ENCODE measurements around the gene KAZN.

Gene KAZN

GRCh38 chr1:15034656-15035055 is 436.2 kb downstream of the KAZN start:
- H2BK12ac ChIP-seq (ENCODE audit: low read length) = no peak overlapping the region
- no peak overlapping the region for H2BK120ac ChIP-seq (ENCODE audit: insufficient read depth, low read length, poor library complexity)
- no peak overlapping the region for H2BK5ac ChIP-seq (ENCODE audit: low read depth, low read length, poor library complexity)
- H3K27ac ChIP-seq (ENCODE audit: low read depth, low read length) = no peak overlapping the region
- H3K4ac ChIP-seq (ENCODE audit: low read depth, low read length) = no peak overlapping the region
- peaks cover 13 to 26% of the 10 kb centered on the region in 2 experiments for H3K36me3 ChIP-seq (ENCODE audit: control insufficient read depth in 1 of 2, insufficient read depth in 2 of 2, low read length in 2 of 2)
- H3K4me2 ChIP-seq (ENCODE audit: low read length) = no peak overlapping the region
- no peak overlapping the region for H2AFZ ChIP-seq (ENCODE audit: insufficient read depth, low read length, poor library complexity)
- no peaks in the 10 kb centered on the region for H3K4me1 ChIP-seq (ENCODE audit: control insufficient read depth in 1 of 2, insufficient read depth in 2 of 2, low read length in 2 of 2)
- no peak overlapping the region for H3K18ac ChIP-seq (ENCODE audit: low read length)
- H3K27me3 ChIP-seq (ENCODE audit: insufficient read depth, low read length) = no peaks in the 10 kb centered on the region
- H3K9ac ChIP-seq (ENCODE audit: low read length) = no peak overlapping the region
- no peak overlapping the region for H3K14ac ChIP-seq (ENCODE audit: low read length)
- H3K79me1 ChIP-seq (ENCODE audit: low read length) = no peaks in the 10 kb centered on the region
- H3K79me2 ChIP-seq (ENCODE audit: control insufficient read depth, insufficient read depth, low read length, poor library complexity) = no peaks in the 10 kb centered on the region
- H3K9me3 ChIP-seq (ENCODE audit: insufficient read depth, low read depth, low read length) = no peaks in the 10 kb centered on the region
- no peak overlapping the region for H2AK5ac ChIP-seq (ENCODE audit: low read length)
- no peak overlapping the region for H3K23ac ChIP-seq (ENCODE audit: low read length)
- DNase-seq = no peak
- no peak overlapping the region for H4K12ac ChIP-seq (ENCODE audit: low read depth, low read length)
- no peak overlapping the region for H4K8ac ChIP-seq (ENCODE audit: low read depth, low read length)
- WGBS (ENCODE audit: extremely low coverage, insufficient coverage, insufficient read length) = no CpG with 5 or more reads among the region's 16 CpGs
- no peak overlapping the region for H4K91ac ChIP-seq (ENCODE audit: low read depth, low read length)
- no peak overlapping the region for H3K4me3 ChIP-seq (ENCODE audit: low read depth, low read length)

GRCh38 chr1:15035236-15035635 is 436.8 kb downstream of the KAZN start:
- Histone ChIP-seq H3K27ac (ENCODE audit: low read depth, low read length) (no peak overlapping the region), H2BK12ac (ENCODE audit: low read length) (no peak overlapping the region), H3K79me1 (ENCODE audit: low read length) (no peaks in the 10 kb centered on the region), H3K4me2 (ENCODE audit: low read length) (no peak overlapping the region), H2AK5ac (ENCODE audit: low read length) (no peak overlapping the region), H2AFZ (ENCODE audit: insufficient read depth, low read length, poor library complexity) (no peak overlapping the region), H4K12ac (ENCODE audit: low read depth, low read length) (no peak overlapping the region), H3K4me3 (ENCODE audit: low read depth, low read length) (no peak overlapping the region), H4K8ac (ENCODE audit: low read depth, low read length) (no peak overlapping the region), H2BK120ac (ENCODE audit: insufficient read depth, low read length, poor library complexity) (no peak overlapping the region), H3K79me2 (ENCODE audit: control insufficient read depth, insufficient read depth, low read length, poor library complexity) (no peaks in the 10 kb centered on the region), H3K9me3 (ENCODE audit: insufficient read depth, low read depth, low read length) (no peaks in the 10 kb centered on the region), H3K27me3 (ENCODE audit: insufficient read depth, low read length) (no peaks in the 10 kb centered on the region), H3K4ac (ENCODE audit: low read depth, low read length) (no peak overlapping the region), H2BK5ac (ENCODE audit: low read depth, low read length, poor library complexity) (no peak overlapping the region), H3K4me1 (ENCODE audit: control insufficient read depth in 1 of 2, insufficient read depth in 2 of 2, low read length in 2 of 2) (no peaks in the 10 kb centered on the region), H3K9ac (ENCODE audit: low read length) (no peak overlapping the region), H3K36me3 (ENCODE audit: control insufficient read depth in 1 of 2, insufficient read depth in 2 of 2, low read length in 2 of 2) (peaks cover 14 to 28% of the 10 kb centered on the region in 2 experiments), H3K18ac (ENCODE audit: low read length) (no peak overlapping the region), H4K91ac (ENCODE audit: low read depth, low read length) (no peak overlapping the region), H3K14ac (ENCODE audit: low read length) (no peak overlapping the region), H3K23ac (ENCODE audit: low read length) (no peak overlapping the region)
- no CpG with 5 or more reads among the region's 3 CpGs for WGBS (ENCODE audit: extremely low coverage, insufficient coverage, insufficient read length)
- no peak for DNase-seq

- H4K8ac ChIP-seq (ENCODE audit: low read depth, low read length) = no peak overlapping the region
- no CpG with 5 or more reads among the region's 10 CpGs for WGBS (ENCODE audit: extremely low coverage, insufficient coverage, insufficient read length)
- no peak overlapping the region for H2BK120ac ChIP-seq (ENCODE audit: insufficient read depth, low read length, poor library complexity)
These were observed 437.6 kb downstream of the KAZN start for GRCh38 chr1:15036101-15036500.

DNA sequence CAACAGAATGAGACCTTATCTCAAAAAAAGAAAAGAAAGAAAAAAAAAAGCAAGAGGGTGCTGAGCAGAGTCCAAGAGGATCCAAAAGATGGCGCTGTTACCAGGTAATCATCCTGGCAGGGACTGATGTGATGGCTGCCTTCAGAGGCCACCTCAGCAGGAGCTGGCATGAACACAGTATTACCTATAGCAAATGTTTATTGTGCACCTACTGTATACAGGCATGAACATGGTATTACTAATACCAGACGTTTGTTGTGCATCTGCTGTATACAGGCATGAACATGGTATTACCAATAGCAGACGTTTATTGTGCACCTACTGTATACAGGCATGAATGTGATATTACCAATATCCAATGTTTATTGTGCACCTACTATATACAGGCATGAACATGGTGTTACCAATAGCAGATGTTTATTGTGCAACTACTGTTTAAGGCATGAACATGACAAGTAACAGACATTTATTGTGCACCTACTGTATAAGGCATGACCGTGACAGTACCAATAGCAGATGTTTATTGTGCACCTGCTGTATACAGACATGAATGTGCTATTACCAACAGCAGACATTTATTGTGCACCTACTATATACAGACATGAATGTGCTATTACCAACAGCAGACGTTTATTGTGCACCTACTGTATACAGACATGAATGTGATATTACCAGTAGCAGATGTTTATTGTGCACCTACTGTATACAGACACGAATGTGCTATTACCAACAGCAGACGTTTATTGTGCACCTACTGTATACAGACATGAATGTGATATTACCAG is 439.9 kb downstream of the KAZN start:
- Histone ChIP-seq H3K9me3 (ENCODE audit: insufficient read depth, low read depth, low read length) (no peaks in the 10 kb centered on the region), H4K91ac (ENCODE audit: low read depth, low read length) (no peak overlapping the region), H3K27me3 (ENCODE audit: insufficient read depth, low read length) (no peaks in the 10 kb centered on the region)

More at GRCh38 chr1:15036101-15036500, 437.6 kb downstream of the KAZN start:
- no peaks in the 10 kb centered on the region for H3K79me2 ChIP-seq (ENCODE audit: control insufficient read depth, insufficient read depth, low read length, poor library complexity)
- DNase-seq = no peak
- H3K4me1 ChIP-seq (ENCODE audit: control insufficient read depth in 1 of 2, insufficient read depth in 2 of 2, low read length in 2 of 2) = no peaks in the 10 kb centered on the region
- no peak overlapping the region for H2BK12ac ChIP-seq (ENCODE audit: low read length)
- H3K4ac ChIP-seq (ENCODE audit: low read depth, low read length) = no peak overlapping the region
- H3K36me3 ChIP-seq (ENCODE audit: control insufficient read depth in 1 of 2, insufficient read depth in 2 of 2, low read length in 2 of 2) = peaks cover 17 to 28% of the 10 kb centered on the region in 2 experiments
- H4K91ac ChIP-seq (ENCODE audit: low read depth, low read length) = no peak overlapping the region
- no peaks in the 10 kb centered on the region for H3K27me3 ChIP-seq (ENCODE audit: insufficient read depth, low read length)
- no peak overlapping the region for H3K14ac ChIP-seq (ENCODE audit: low read length)
- no peak overlapping the region for H3K27ac ChIP-seq (ENCODE audit: low read depth, low read length)
- H4K12ac ChIP-seq (ENCODE audit: low read depth, low read length) = no peak overlapping the region
- H3K4me2 ChIP-seq (ENCODE audit: low read length) = no peak overlapping the region
- H3K4me3 ChIP-seq (ENCODE audit: low read depth, low read length) = no peak overlapping the region
- no peak overlapping the region for H2BK5ac ChIP-seq (ENCODE audit: low read depth, low read length, poor library complexity)
- H2AFZ ChIP-seq (ENCODE audit: insufficient read depth, low read length, poor library complexity) = no peak overlapping the region
- no peaks in the 10 kb centered on the region for H3K9me3 ChIP-seq (ENCODE audit: insufficient read depth, low read depth, low read length)
- no peak overlapping the region for H3K23ac ChIP-seq (ENCODE audit: low read length)
- H2AK5ac ChIP-seq (ENCODE audit: low read length) = no peak overlapping the region
- H3K79me1 ChIP-seq (ENCODE audit: low read length) = no peaks in the 10 kb centered on the region
- H3K18ac ChIP-seq (ENCODE audit: low read length) = no peak overlapping the region
- H3K9ac ChIP-seq (ENCODE audit: low read length) = no peak overlapping the region

More for the DNA sequence above, 439.9 kb downstream of the KAZN start:
- no peak overlapping the region for H4K8ac ChIP-seq (ENCODE audit: low read depth, low read length)
- WGBS (ENCODE audit: extremely low coverage, insufficient coverage, insufficient read length) = no CpG with 5 or more reads among the region's 7 CpGs
- H3K9ac ChIP-seq (ENCODE audit: low read length) = no peak overlapping the region
- no peak overlapping the region for H3K4me3 ChIP-seq (ENCODE audit: low read depth, low read length)
- H3K27ac ChIP-seq (ENCODE audit: low read depth, low read length) = no peak overlapping the region
- H4K12ac ChIP-seq (ENCODE audit: low read depth, low read length) = no peak overlapping the region
- no peak overlapping the region for H3K14ac ChIP-seq (ENCODE audit: low read length)
- H3K4me1 ChIP-seq (ENCODE audit: control insufficient read depth in 1 of 2, insufficient read depth in 2 of 2, low read length in 2 of 2) = no peaks in the 10 kb centered on the region
- peaks cover 19 to 34% of the 10 kb centered on the region in 2 experiments for H3K36me3 ChIP-seq (ENCODE audit: control insufficient read depth in 1 of 2, insufficient read depth in 2 of 2, low read length in 2 of 2)
- no peak overlapping the region for H3K23ac ChIP-seq (ENCODE audit: low read length)
- H3K79me1 ChIP-seq (ENCODE audit: low read length) = no peaks in the 10 kb centered on the region
- peak in 1 of 2 donors; percentile 63 for DNase-seq
- H2BK5ac ChIP-seq (ENCODE audit: low read depth, low read length, poor library complexity) = no peak overlapping the region
- no peak overlapping the region for H2BK12ac ChIP-seq (ENCODE audit: low read length)
- no peaks in the 10 kb centered on the region for H3K79me2 ChIP-seq (ENCODE audit: control insufficient read depth, insufficient read depth, low read length, poor library complexity)
- no peak overlapping the region for H3K4ac ChIP-seq (ENCODE audit: low read depth, low read length)
- H2AK5ac ChIP-seq (ENCODE audit: low read length) = no peak overlapping the region
- no peak overlapping the region for H2AFZ ChIP-seq (ENCODE audit: insufficient read depth, low read length, poor library complexity)
- H3K18ac ChIP-seq (ENCODE audit: low read length) = no peak overlapping the region
- no peak overlapping the region for H3K4me2 ChIP-seq (ENCODE audit: low read length)
- no peak overlapping the region for H2BK120ac ChIP-seq (ENCODE audit: insufficient read depth, low read length, poor library complexity)
